ENCODE measurements around the gene MAST4. TPM values are rescaled to one million over a fixed set of nuclear protein-coding genes. Genes with fewer than 3 reads are reported as not detected.

MAST4 gene
- polyA plus RNA-seq, 2 of the 4 experiments (the other 2 are of a cell fraction) = 1.2 to 5.8 TPM

DNA sequence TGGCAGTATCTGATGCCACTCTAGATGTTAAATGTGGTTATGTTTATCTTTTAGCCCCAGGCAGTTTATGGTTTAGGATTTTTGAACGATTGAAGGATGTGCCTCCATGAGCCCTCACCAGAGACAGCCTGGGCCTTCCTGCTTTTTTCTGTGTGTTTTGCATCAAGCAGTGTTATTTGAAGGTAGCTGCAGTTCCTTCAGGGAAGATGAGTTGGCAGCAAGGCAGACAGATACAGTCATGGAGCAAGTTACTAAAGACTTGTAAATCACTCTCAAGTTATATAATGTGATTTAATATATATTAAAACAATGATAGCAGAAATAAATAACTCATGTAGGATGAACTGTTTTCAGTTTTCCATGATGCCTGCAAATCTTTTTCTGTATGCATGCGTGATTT, 395.6 kb downstream of the MAST4 start:
- H3K9me3 ChIP-seq = no peaks in the 10 kb centered on the region
- no peak overlapping the region for H3K4me2 ChIP-seq
- ChIA-PET POLR2A (no interaction called here), CTCF (interaction anchor here (1.2 to 5.1 kb wide), 3 partner anchors 9 to 33 kb away, joined by 3 to 34 read pairs (median 3); no protein-coding TSS in a partner anchor)
- no peak for DNase-seq (ENCODE audit: low read depth in 1 of 2, low spot score in 1 of 2)
- TF ChIP-seq CEBPB (IDR thresholded peaks at IDR 0.05) (no peak), EHMT2 (IDR thresholded peaks at IDR 0.05; ENCODE audit: low read depth) (no peak), NR3C1 (IDR thresholded peaks at IDR 0.05) (no peak), RFX5 (IDR thresholded peaks at IDR 0.05) (no peak), KDM1A (IDR thresholded peaks at IDR 0.05; ENCODE audit: low read depth) (no peak), POLR2AphosphoS2 (conservative IDR thresholded peaks at IDR 0.05; ENCODE audit: low read length) (no peak), PBX3 (IDR thresholded peaks at IDR 0.05) (no peak), EHF (CRISPR knock-in tag; IDR thresholded peaks at IDR 0.05) (no peak), E2F6 (IDR thresholded peaks at IDR 0.05; ENCODE audit: borderline replicate concordance, low read depth) (no peak), SMC3 (IDR thresholded peaks at IDR 0.05) (no peak), HOXA7 (CRISPR knock-in tag; IDR thresholded peaks at IDR 0.05) (no peak), RAD21 (conservative IDR thresholded peaks at IDR 0.05 in 1 of 2, IDR thresholded peaks at IDR 0.05 in 1 of 2) (no peak), RCOR1 (IDR thresholded peaks at IDR 0.05; ENCODE audit: low read depth, low read length) (no peak), JUN (IDR thresholded peaks at IDR 0.05) (no peak), MAZ (IDR thresholded peaks at IDR 0.05; ENCODE audit: borderline replicate concordance, low read depth, low read length) (no peak), ESRRA (IDR thresholded peaks at IDR 0.05; ENCODE audit: borderline replicate concordance, low read length) (no peak)
- TF ChIP-seq, protein P1, sequence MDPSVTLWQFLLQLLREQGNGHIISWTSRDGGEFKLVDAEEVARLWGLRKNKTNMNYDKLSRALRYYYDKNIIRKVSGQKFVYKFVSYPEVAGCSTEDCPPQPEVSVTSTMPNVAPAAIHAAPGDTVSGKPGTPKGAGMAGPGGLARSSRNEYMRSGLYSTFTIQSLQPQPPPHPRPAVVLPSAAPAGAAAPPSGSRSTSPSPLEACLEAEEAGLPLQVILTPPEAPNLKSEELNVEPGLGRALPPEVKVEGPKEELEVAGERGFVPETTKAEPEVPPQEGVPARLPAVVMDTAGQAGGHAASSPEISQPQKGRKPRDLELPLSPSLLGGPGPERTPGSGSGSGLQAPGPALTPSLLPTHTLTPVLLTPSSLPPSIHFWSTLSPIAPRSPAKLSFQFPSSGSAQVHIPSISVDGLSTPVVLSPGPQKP (IDR thresholded peaks at IDR 0.05; ENCODE audit: low read depth, low read length) = no peak
- TF ChIP-seq, protein P2, sequence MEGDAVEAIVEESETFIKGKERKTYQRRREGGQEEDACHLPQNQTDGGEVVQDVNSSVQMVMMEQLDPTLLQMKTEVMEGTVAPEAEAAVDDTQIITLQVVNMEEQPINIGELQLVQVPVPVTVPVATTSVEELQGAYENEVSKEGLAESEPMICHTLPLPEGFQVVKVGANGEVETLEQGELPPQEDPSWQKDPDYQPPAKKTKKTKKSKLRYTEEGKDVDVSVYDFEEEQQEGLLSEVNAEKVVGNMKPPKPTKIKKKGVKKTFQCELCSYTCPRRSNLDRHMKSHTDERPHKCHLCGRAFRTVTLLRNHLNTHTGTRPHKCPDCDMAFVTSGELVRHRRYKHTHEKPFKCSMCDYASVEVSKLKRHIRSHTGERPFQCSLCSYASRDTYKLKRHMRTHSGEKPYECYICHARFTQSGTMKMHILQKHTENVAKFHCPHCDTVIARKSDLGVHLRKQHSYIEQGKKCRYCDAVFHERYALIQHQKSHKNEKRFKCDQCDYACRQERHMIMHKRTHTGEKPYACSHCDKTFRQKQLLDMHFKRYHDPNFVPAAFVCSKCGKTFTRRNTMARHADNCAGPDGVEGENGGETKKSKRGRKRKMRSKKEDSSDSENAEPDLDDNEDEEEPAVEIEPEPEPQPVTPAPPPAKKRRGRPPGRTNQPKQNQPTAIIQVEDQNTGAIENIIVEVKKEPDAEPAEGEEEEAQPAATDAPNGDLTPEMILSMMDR (IDR thresholded peaks at IDR 0.05) = no peak
- TF ChIP-seq, protein P3, sequence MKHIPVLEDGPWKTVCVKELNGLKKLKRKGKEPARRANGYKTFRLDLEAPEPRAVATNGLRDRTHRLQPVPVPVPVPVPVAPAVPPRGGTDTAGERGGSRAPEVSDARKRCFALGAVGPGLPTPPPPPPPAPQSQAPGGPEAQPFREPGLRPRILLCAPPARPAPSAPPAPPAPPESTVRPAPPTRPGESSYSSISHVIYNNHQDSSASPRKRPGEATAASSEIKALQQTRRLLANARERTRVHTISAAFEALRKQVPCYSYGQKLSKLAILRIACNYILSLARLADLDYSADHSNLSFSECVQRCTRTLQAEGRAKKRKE (CRISPR knock-in tag; IDR thresholded peaks at IDR 0.05; ENCODE audit: low read depth) = no peak
- TF ChIP-seq, protein P4, sequence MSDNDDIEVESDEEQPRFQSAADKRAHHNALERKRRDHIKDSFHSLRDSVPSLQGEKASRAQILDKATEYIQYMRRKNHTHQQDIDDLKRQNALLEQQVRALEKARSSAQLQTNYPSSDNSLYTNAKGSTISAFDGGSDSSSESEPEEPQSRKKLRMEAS (IDR thresholded peaks at IDR 0.05) = no peak
- no peak for FAIRE-seq
- no peak overlapping the region for H3K4me3 ChIP-seq
- H3K27ac ChIP-seq = peak overlapping the region; percentile 7 to 9; a peak in 1 of 6 replicates
- ATAC-seq = no peak
- 5% methylated on average over 2 of the region's 2 CpGs for WGBS (ENCODE audit: missing lambda C conversion rate)
- H3K4me1 ChIP-seq = peaks cover 57% of the 10 kb centered on the region

- Histone ChIP-seq H3K4me2 (no peak overlapping the region), H3K27ac (peak overlapping the region; percentile 21 to 47; a peak in 1 of 6 replicates), H3K4me3 (no peak overlapping the region), H3K9me3 (no peaks in the 10 kb centered on the region), H3K4me1 (peaks cover 49% of the 10 kb centered on the region)
- FAIRE-seq (no peak), ATAC-seq (no peak), DNase-seq (ENCODE audit: low read depth in 1 of 2, low spot score in 1 of 2) (no peak)
- POLR2A ChIA-PET = no interaction called here
- CTCF ChIA-PET = interaction anchor here (1.2 to 1.8 kb wide), 2 partner anchors 158 to 185 kb away, joined by 3 to 6 read pairs; no protein-coding TSS in a partner anchor
- 61% methylated on average over 4 of the region's 4 CpGs for WGBS (ENCODE audit: missing lambda C conversion rate)
- no peak for TF ChIP-seq HOXB5 (CRISPR knock-in tag; IDR thresholded peaks at IDR 0.05)
- TF ChIP-seq ESRRA (IDR thresholded peaks at IDR 0.05; ENCODE audit: borderline replicate concordance, low read length) = no peak
- TF ChIP-seq TP53 (CRISPR knock-in tag; IDR thresholded peaks at IDR 0.05) = no peak
- TF ChIP-seq, protein P3 (CRISPR knock-in tag; IDR thresholded peaks at IDR 0.05; ENCODE audit: low read depth) = no peak
- TF ChIP-seq RNF2 (IDR thresholded peaks at IDR 0.05; ENCODE audit: borderline replicate concordance, low read depth) = no peak
- TF ChIP-seq ZC3H11A (IDR thresholded peaks at IDR 0.05) = no peak
- TF ChIP-seq TFCP2L1 (CRISPR knock-in tag; IDR thresholded peaks at IDR 0.05) = no peak
- TF ChIP-seq RCOR1 (IDR thresholded peaks at IDR 0.05; ENCODE audit: low read depth, low read length) = no peak
- TF ChIP-seq PBX3 (IDR thresholded peaks at IDR 0.05) = no peak
- TF ChIP-seq POLR2A (IDR thresholded peaks at IDR 0.05; ENCODE audit: low read length) = no peak
- TF ChIP-seq FOSB (CRISPR knock-in tag; IDR thresholded peaks at IDR 0.05) = no peak
- no peak for TF ChIP-seq PHF8 (IDR thresholded peaks at IDR 0.05; ENCODE audit: borderline replicate concordance, low read depth)
- TF ChIP-seq GATA3 (IDR thresholded peaks at IDR 0.05; ENCODE audit: borderline replicate concordance) = no peak
- TF ChIP-seq, protein P4 (IDR thresholded peaks at IDR 0.05) = no peak
- no peak for TF ChIP-seq RAD21 (conservative IDR thresholded peaks at IDR 0.05 in 1 of 2, IDR thresholded peaks at IDR 0.05 in 1 of 2)
- no peak for TF ChIP-seq NR3C1 (IDR thresholded peaks at IDR 0.05)
- TF ChIP-seq SMC3 (IDR thresholded peaks at IDR 0.05) = no peak
- TF ChIP-seq KDM1A (IDR thresholded peaks at IDR 0.05; ENCODE audit: low read depth) = no peak
Observed at GRCh38 chr5:66992547-66992946, 396.4 kb downstream of the MAST4 start.

Data from A549 (cell line).